MM.1S (cell line): ENCODE results near the gene PTPRK.

ENCODE experiments used
- DNase-seq: peaks from one replicate; pipeline ENCODE4 v3.0.0-alpha.2; 2015
- H2AFZ ChIP-seq: fragments of 300-600 bp; sonication (generic); 2 replicates; pipeline ENCODE4 v1.6.0; 2016; ENCODE audit warnings: antibody characterized with exemption, low read length
- H3F3A ChIP-seq: fragments of 300-600 bp; sonication (generic); 2 replicates; pipeline ENCODE4 v1.6.1; 2016; ENCODE audit warnings: mild to moderate bottlenecking, antibody characterized with exemption, low read length, moderate library complexity, mixed read lengths; ENCODE audit not compliant: insufficient read depth
- H3K27ac ChIP-seq: fragments of 300-600 bp; sonication (generic); 2 replicates; pipeline ENCODE4 v1.5.1; 2016; ENCODE audit warnings: mild to moderate bottlenecking, low read length
- H3K27me3 ChIP-seq: fragments of 300-600 bp; sonication (generic); replicated peaks from 2 replicates; pipeline ENCODE4 v1.6.0; 2016; ENCODE audit warnings: low read length; ENCODE audit not compliant: insufficient read depth
- H3K36me3 ChIP-seq: fragments of 300-600 bp; sonication (generic); replicated peaks from 2 replicates; pipeline ENCODE4 v1.6.1; 2016; ENCODE audit warnings: mild to moderate bottlenecking, low read length, mixed read lengths; ENCODE audit not compliant: insufficient read depth
- H3K4me1 ChIP-seq: fragments of 300-600 bp; sonication (generic); 2 replicates; pipeline ENCODE4 v1.6.1; 2016; ENCODE audit warnings: low read length, mixed read lengths
- H3K4me2 ChIP-seq: fragments of 300-600 bp; sonication (generic); 2 replicates; pipeline ENCODE4 v1.6.0; 2016; ENCODE audit warnings: low read depth, low read length
- H3K4me3 ChIP-seq: fragments of 300-600 bp; sonication (generic); 2 replicates; pipeline ENCODE4 v1.5.1; 2016; ENCODE audit warnings: low read length, mixed read lengths
- H3K79me2 ChIP-seq: fragments of 300-600 bp; sonication (generic); 2 replicates; pipeline ENCODE4 v1.6.1; 2016; ENCODE audit warnings: mixed run types, low read length, mixed read lengths
- H3K9ac ChIP-seq: fragments of 300-600 bp; sonication (generic); 2 replicates; pipeline ENCODE4 v1.6.1; 2016; ENCODE audit warnings: low read length, mixed read lengths
- H3K9me2 ChIP-seq: fragments of 300-600 bp; sonication (generic); replicated peaks from 2 replicates; pipeline ENCODE4 v1.6.1; 2016; ENCODE audit warnings: mild to moderate bottlenecking, low read length, mixed read lengths; ENCODE audit not compliant: insufficient read depth
- H3K9me3 ChIP-seq: fragments of 300-600 bp; sonication (generic); replicated peaks from 2 replicates; pipeline ENCODE4 v1.6.1; 2016; ENCODE audit warnings: mild to moderate bottlenecking, low read length, mixed read lengths; ENCODE audit not compliant: insufficient read depth
- H4K20me1 ChIP-seq: fragments of 300-600 bp; sonication (generic); 2 replicates; pipeline ENCODE4 v1.6.1; 2016; ENCODE audit warnings: mild to moderate bottlenecking, low read length, moderate library complexity, mixed read lengths; ENCODE audit not compliant: insufficient read depth
- EZH2 ChIP-seq: fragments of 300-600 bp; sonication (generic); optimal IDR thresholded peaks from 2 replicates; pipeline ENCODE3; 2017; ENCODE audit warnings: low read depth, mild to moderate bottlenecking, antibody characterized with exemption, low read length, mixed read lengths
- EZH2phosphoT487 ChIP-seq: fragments of 300-600 bp; sonication (generic); IDR thresholded peaks from 2 replicates; pipeline ENCODE4 v1.6.1; 2018; ENCODE audit warnings: antibody characterized with exemption, low read length
- TF ChIP-seq, protein P1 (sequence below): fragments of 300-600 bp; sonication (generic); IDR thresholded peaks from 2 replicates; pipeline ENCODE4 v1.5.1; 2016; ENCODE audit warnings: antibody characterized with exemption, low read length, mixed read lengths

The PTPRK gene

DNA sequence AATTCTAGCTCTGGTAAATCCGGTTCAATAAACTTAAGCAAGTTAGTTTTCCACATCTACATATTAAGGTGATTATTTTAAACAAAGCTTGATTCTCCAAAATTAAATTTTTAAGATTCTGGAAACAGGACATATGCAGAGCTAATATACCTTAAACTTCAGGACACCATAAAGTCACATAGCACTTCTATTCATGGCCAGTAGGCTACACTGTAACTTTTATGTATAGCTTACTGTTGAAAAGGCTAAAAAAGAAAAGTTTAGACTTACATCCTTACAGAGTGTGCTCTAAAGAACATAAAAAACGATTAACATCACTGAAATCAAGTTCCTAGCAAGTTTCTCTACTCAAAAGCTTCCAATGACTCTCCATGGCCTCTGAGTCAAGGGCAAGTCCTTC, 224.7 kb downstream of the PTPRK start:
- Histone ChIP-seq H3K36me3 (no peaks in the 10 kb centered on the region), H3K4me2 (no peak overlapping the region), H3K9me2 (no peaks in the 10 kb centered on the region), H3K79me2 (no peaks in the 10 kb centered on the region), H3F3A (no peaks in the 10 kb centered on the region), H2AFZ (no peak overlapping the region), H3K9ac (no peak overlapping the region), H3K9me3 (no peaks in the 10 kb centered on the region), H3K27me3 (no peaks in the 10 kb centered on the region), H4K20me1 (no peaks in the 10 kb centered on the region), H3K4me3 (no peak overlapping the region), H3K4me1 (no peaks in the 10 kb centered on the region), H3K27ac (no peak overlapping the region)
- DNase-seq, result no peak
- no peak for TF ChIP-seq EZH2
- TF ChIP-seq, protein P1, sequence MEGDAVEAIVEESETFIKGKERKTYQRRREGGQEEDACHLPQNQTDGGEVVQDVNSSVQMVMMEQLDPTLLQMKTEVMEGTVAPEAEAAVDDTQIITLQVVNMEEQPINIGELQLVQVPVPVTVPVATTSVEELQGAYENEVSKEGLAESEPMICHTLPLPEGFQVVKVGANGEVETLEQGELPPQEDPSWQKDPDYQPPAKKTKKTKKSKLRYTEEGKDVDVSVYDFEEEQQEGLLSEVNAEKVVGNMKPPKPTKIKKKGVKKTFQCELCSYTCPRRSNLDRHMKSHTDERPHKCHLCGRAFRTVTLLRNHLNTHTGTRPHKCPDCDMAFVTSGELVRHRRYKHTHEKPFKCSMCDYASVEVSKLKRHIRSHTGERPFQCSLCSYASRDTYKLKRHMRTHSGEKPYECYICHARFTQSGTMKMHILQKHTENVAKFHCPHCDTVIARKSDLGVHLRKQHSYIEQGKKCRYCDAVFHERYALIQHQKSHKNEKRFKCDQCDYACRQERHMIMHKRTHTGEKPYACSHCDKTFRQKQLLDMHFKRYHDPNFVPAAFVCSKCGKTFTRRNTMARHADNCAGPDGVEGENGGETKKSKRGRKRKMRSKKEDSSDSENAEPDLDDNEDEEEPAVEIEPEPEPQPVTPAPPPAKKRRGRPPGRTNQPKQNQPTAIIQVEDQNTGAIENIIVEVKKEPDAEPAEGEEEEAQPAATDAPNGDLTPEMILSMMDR, result no peak
- no peak for TF ChIP-seq EZH2phosphoT487

DNA sequence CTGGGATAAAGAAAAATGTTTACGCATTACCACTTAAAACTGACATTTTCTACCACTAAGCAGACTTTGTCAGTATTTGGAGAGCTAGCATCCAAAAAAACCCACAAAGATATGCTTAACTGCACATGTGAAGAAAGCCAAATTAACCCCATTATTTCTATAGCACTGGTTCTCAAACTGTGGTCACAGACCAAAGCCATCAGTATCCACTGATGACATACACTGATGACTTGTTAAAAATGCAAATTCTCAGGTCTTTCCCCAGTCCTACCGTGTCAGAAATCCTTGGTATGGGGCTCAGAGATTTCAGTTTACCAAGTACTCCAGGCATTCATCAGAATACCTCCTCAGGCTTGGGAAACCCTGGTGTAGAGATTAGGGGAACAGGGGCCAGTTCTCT, 230.2 kb downstream of the PTPRK start:
- no peaks in the 10 kb centered on the region for H3K27me3 ChIP-seq
- H3K4me1 ChIP-seq, result no peaks in the 10 kb centered on the region
- H3K9me3 ChIP-seq, result no peaks in the 10 kb centered on the region
- no peaks in the 10 kb centered on the region for H3K79me2 ChIP-seq
- no peak overlapping the region for H3K4me3 ChIP-seq
- H3K9ac ChIP-seq, result no peak overlapping the region
- no peak for DNase-seq
- TF ChIP-seq EZH2phosphoT487, result no peak
- no peak for TF ChIP-seq EZH2
- TF ChIP-seq, protein P1, result no peak
- H3K4me2 ChIP-seq, result no peak overlapping the region
- H3K36me3 ChIP-seq, result no peaks in the 10 kb centered on the region
- no peaks in the 10 kb centered on the region for H3F3A ChIP-seq
- H3K27ac ChIP-seq, result no peak overlapping the region
- no peaks in the 10 kb centered on the region for H4K20me1 ChIP-seq
- no peaks in the 10 kb centered on the region for H3K9me2 ChIP-seq
- no peak overlapping the region for H2AFZ ChIP-seq

DNA sequence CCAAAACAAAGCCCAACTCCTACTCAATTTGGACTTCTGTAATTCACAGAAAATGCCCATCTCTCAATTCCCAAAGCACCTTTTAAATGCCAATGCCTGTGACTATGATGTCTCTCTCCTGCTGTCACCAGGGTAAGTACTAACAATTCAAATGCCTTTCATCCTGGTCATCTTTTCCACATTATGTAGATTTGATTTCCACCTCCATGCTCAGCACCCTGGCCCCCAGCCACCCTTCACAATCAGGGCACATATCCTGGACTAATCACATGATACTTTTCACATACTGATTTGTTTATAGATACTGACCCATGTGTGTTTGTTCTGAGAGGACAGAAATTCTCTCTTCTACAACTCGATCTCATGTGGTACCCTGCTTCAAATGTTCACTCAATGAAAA, 236.3 kb downstream of the PTPRK start:
- H3K79me2 ChIP-seq, result no peaks in the 10 kb centered on the region
- no peaks in the 10 kb centered on the region for H3K36me3 ChIP-seq
- no peaks in the 10 kb centered on the region for H3K9me2 ChIP-seq
- H3K27me3 ChIP-seq, result no peaks in the 10 kb centered on the region
- H4K20me1 ChIP-seq, result no peaks in the 10 kb centered on the region
- H3K9ac ChIP-seq, result no peak overlapping the region
- H3K4me2 ChIP-seq, result no peak overlapping the region
- no peak overlapping the region for H3K27ac ChIP-seq
- TF ChIP-seq EZH2 (no peak), EZH2phosphoT487 (no peak)
- TF ChIP-seq, protein P1, result no peak
- no peaks in the 10 kb centered on the region for H3K4me1 ChIP-seq
- no peak overlapping the region for H2AFZ ChIP-seq
- H3K9me3 ChIP-seq, result no peaks in the 10 kb centered on the region
- DNase-seq, result no peak
- no peak overlapping the region for H3K4me3 ChIP-seq
- no peaks in the 10 kb centered on the region for H3F3A ChIP-seq
